ENCODE measurements around the gene GPRC5B. TPM values are rescaled to one million over a fixed set of nuclear protein-coding genes. Genes with fewer than 3 reads are reported as not detected.

GPRC5B gene
- total and polyA plus RNA-seq, 2 experiments from 2014 or later: 0.13 TPM; not detected in 1

GRCh38 chr16:19881028-19881427, 3.6 kb downstream of the GPRC5B start:
- no peak for TF ChIP-seq EZH2phosphoT487 (IDR thresholded peaks at IDR 0.05; ENCODE audit: insufficient read depth, low read depth)
- TF ChIP-seq EZH2 (IDR thresholded peaks at IDR 0.05; ENCODE audit: insufficient read depth, poor library complexity, severe bottlenecking): no peak
- no peaks in the 10 kb centered on the region for H3K4me1 ChIP-seq (ENCODE audit: insufficient read depth)
- no peaks in the 10 kb centered on the region for H3K79me2 ChIP-seq (ENCODE audit: insufficient read depth)
- WGBS, 2 experiments (ENCODE audit: low coverage in 1 of 2, low lambda C conversion rate in 2 of 2, missing lambda C conversion rate in 2 of 2): 80 to 85% methylated on average over 7 of the region's 7 CpGs
- no peak for DNase-seq
- in situ Hi-C loops (cut with MboI): loop anchor here (10.0 kb wide), 2 partner anchors 166 to 276 kb away; partner anchors contain the start of genes IQCK and KNOP1
- H3K36me3 ChIP-seq (ENCODE audit: low read depth): no peaks in the 10 kb centered on the region
- H3K27me3 ChIP-seq (replicated peaks; ENCODE audit: insufficient read depth): peaks cover 16% of the 10 kb centered on the region
- no peak overlapping the region for H3K4me3 ChIP-seq
- no peak overlapping the region for H3K27ac ChIP-seq
- H3F3A ChIP-seq (ENCODE audit: insufficient read depth): 0 out of 2 replicates have a peak, but pooled peaks cover 4% of the 10 kb centered on the region
- no peak overlapping the region for H3K4me2 ChIP-seq (ENCODE audit: unreplicated experiment)
- H4K20me1 ChIP-seq (ENCODE audit: insufficient read depth): no peaks in the 10 kb centered on the region
- H3K9me3 ChIP-seq (ENCODE audit: low read depth): no peaks in the 10 kb centered on the region
- no peak overlapping the region for H2AFZ ChIP-seq
- no peaks in the 10 kb centered on the region for H3K9me2 ChIP-seq (ENCODE audit: insufficient read depth)
- H3K9ac ChIP-seq: no peak overlapping the region

- in situ Hi-C loops (cut with MboI): no loop called here
- Histone ChIP-seq H3K9ac (no peak overlapping the region), H3K4me1 (ENCODE audit: insufficient read depth) (no peaks in the 10 kb centered on the region), H3F3A (ENCODE audit: insufficient read depth) (0 out of 2 replicates have a peak, but pooled peaks cover 4% of the 10 kb centered on the region), H2AFZ (no peak overlapping the region), H3K27me3 (replicated peaks; ENCODE audit: insufficient read depth) (peaks cover 16% of the 10 kb centered on the region), H3K4me3 (no peak overlapping the region), H3K79me2 (ENCODE audit: insufficient read depth) (no peaks in the 10 kb centered on the region), H3K36me3 (ENCODE audit: low read depth) (no peaks in the 10 kb centered on the region), H3K27ac (no peak overlapping the region), H3K9me2 (ENCODE audit: insufficient read depth) (no peaks in the 10 kb centered on the region), H3K4me2 (ENCODE audit: unreplicated experiment) (no peak overlapping the region), H3K9me3 (ENCODE audit: low read depth) (no peaks in the 10 kb centered on the region), H4K20me1 (ENCODE audit: insufficient read depth) (no peaks in the 10 kb centered on the region)
- peak; percentile 21 for DNase-seq
- TF ChIP-seq EZH2phosphoT487 (IDR thresholded peaks at IDR 0.05; ENCODE audit: insufficient read depth, low read depth) (no peak), EZH2 (IDR thresholded peaks at IDR 0.05; ENCODE audit: insufficient read depth, poor library complexity, severe bottlenecking) (no peak)
- 72 to 73% methylated on average over 13 of the region's 13 CpGs for WGBS, 2 experiments (ENCODE audit: low coverage in 1 of 2, low lambda C conversion rate in 2 of 2, missing lambda C conversion rate in 2 of 2)
These were observed 5.3 kb downstream of the GPRC5B start for GRCh38 chr16:19879241-19879792.

- Histone ChIP-seq H3K36me3 (ENCODE audit: low read depth) (no peaks in the 10 kb centered on the region), H4K20me1 (ENCODE audit: insufficient read depth) (no peaks in the 10 kb centered on the region), H3F3A (ENCODE audit: insufficient read depth) (0 out of 2 replicates have a peak, but pooled peaks cover 4% of the 10 kb centered on the region), H3K9me3 (ENCODE audit: low read depth) (no peaks in the 10 kb centered on the region), H3K4me3 (no peak overlapping the region), H2AFZ (no peak overlapping the region), H3K4me2 (ENCODE audit: unreplicated experiment) (no peak overlapping the region), H3K27ac (no peak overlapping the region), H3K9me2 (ENCODE audit: insufficient read depth) (no peaks in the 10 kb centered on the region), H3K27me3 (replicated peaks; ENCODE audit: insufficient read depth) (peaks cover 15% of the 10 kb centered on the region), H3K79me2 (ENCODE audit: insufficient read depth) (no peaks in the 10 kb centered on the region), H3K4me1 (ENCODE audit: insufficient read depth) (no peaks in the 10 kb centered on the region), H3K9ac (no peak overlapping the region)
- no peak for DNase-seq
- TF ChIP-seq EZH2 (IDR thresholded peaks at IDR 0.05; ENCODE audit: insufficient read depth, poor library complexity, severe bottlenecking) (no peak), EZH2phosphoT487 (IDR thresholded peaks at IDR 0.05; ENCODE audit: insufficient read depth, low read depth) (no peak)
- 81 to 83% methylated on average over 11 of the region's 11 CpGs for WGBS, 2 experiments (ENCODE audit: low coverage in 1 of 2, low lambda C conversion rate in 2 of 2, missing lambda C conversion rate in 2 of 2)
- in situ Hi-C loops (cut with MboI): no loop called here
These were observed 5.9 kb downstream of the GPRC5B start for GRCh38 chr16:19878757-19879156.

DNA sequence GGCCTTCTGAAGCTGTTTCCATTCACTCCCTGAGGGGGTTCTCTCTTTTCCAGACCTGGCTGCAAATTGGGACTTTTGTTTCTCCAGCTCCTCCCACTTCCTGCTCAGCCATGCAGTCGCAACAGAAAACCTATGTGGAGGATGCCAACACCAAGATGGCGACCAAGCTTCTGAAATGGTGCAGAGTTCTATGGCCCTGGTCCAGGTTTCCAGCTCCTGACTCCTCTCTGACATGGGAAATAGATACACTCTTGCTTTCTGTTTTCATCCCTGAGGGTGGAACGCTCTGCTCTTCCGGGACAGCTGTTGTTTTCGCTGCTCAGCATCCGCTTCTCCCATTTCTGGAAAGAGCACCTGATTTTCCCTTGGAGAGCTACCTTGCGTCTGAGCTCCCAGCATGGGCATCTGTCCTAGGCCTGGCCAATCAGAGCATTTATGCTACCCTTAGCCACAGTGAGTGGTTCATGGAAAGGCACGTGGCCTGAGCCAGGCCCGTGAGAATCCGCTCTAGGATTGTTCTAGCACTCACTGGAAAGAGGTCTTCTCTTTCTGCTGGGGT, 8.1 kb downstream of the GPRC5B start:
- no peaks in the 10 kb centered on the region for H3K27me3 ChIP-seq (replicated peaks; ENCODE audit: insufficient read depth)
- no peaks in the 10 kb centered on the region for H4K20me1 ChIP-seq (ENCODE audit: insufficient read depth)
- no peak overlapping the region for H2AFZ ChIP-seq
- no peak for DNase-seq
- no peak overlapping the region for H3K4me3 ChIP-seq
- H3K36me3 ChIP-seq (ENCODE audit: low read depth): no peaks in the 10 kb centered on the region
- no peaks in the 10 kb centered on the region for H3F3A ChIP-seq (ENCODE audit: insufficient read depth)
- H3K4me2 ChIP-seq (ENCODE audit: unreplicated experiment): no peak overlapping the region
- in situ Hi-C loops (cut with MboI): no loop called here
- no peak overlapping the region for H3K9ac ChIP-seq
- H3K4me1 ChIP-seq (ENCODE audit: insufficient read depth): no peaks in the 10 kb centered on the region
- 87 to 93% methylated on average over 10 of the region's 10 CpGs for WGBS, 2 experiments (ENCODE audit: low coverage in 1 of 2, low lambda C conversion rate in 2 of 2, missing lambda C conversion rate in 2 of 2)
- H3K27ac ChIP-seq: no peak overlapping the region
- H3K79me2 ChIP-seq (ENCODE audit: insufficient read depth): no peaks in the 10 kb centered on the region
- H3K9me3 ChIP-seq (ENCODE audit: low read depth): no peaks in the 10 kb centered on the region
- no peaks in the 10 kb centered on the region for H3K9me2 ChIP-seq (ENCODE audit: insufficient read depth)
- TF ChIP-seq EZH2 (IDR thresholded peaks at IDR 0.05; ENCODE audit: insufficient read depth, poor library complexity, severe bottlenecking): no peak
- TF ChIP-seq EZH2phosphoT487 (IDR thresholded peaks at IDR 0.05; ENCODE audit: insufficient read depth, low read depth): no peak
